Measurements from ENCODE around the gene CHRM4.

- TF ChIP-seq, protein P1, sequence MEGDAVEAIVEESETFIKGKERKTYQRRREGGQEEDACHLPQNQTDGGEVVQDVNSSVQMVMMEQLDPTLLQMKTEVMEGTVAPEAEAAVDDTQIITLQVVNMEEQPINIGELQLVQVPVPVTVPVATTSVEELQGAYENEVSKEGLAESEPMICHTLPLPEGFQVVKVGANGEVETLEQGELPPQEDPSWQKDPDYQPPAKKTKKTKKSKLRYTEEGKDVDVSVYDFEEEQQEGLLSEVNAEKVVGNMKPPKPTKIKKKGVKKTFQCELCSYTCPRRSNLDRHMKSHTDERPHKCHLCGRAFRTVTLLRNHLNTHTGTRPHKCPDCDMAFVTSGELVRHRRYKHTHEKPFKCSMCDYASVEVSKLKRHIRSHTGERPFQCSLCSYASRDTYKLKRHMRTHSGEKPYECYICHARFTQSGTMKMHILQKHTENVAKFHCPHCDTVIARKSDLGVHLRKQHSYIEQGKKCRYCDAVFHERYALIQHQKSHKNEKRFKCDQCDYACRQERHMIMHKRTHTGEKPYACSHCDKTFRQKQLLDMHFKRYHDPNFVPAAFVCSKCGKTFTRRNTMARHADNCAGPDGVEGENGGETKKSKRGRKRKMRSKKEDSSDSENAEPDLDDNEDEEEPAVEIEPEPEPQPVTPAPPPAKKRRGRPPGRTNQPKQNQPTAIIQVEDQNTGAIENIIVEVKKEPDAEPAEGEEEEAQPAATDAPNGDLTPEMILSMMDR (IDR thresholded peaks at IDR 0.05) = no peak
- TF ChIP-seq POLR2A (IDR thresholded peaks at IDR 0.05) = no peak
Observed at GRCh38 chr11:46417711-46418110, 26.1 kb upstream of the CHRM4 start.
